ENCODE data around the gene PRXL2C.
"Not testable (repeated sequence)": the region's sequence is repeated elsewhere in the genome, so short reads cannot be mapped to it uniquely, and the experiment has no call there.

PRXL2C gene, protein sequence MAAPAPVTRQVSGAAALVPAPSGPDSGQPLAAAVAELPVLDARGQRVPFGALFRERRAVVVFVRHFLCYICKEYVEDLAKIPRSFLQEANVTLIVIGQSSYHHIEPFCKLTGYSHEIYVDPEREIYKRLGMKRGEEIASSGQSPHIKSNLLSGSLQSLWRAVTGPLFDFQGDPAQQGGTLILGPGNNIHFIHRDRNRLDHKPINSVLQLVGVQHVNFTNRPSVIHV

GRCh38 chr9:96655198-96655851, at the start of gene PRXL2C:
Gene PRXL2C, minus strand, starts transcription at chr9:96655317. Its CDS starts 36 bp downstream, at chr9:96655281.
- peak; percentile 83 for DNase-seq (ENCODE audit: low read depth)

DNA sequence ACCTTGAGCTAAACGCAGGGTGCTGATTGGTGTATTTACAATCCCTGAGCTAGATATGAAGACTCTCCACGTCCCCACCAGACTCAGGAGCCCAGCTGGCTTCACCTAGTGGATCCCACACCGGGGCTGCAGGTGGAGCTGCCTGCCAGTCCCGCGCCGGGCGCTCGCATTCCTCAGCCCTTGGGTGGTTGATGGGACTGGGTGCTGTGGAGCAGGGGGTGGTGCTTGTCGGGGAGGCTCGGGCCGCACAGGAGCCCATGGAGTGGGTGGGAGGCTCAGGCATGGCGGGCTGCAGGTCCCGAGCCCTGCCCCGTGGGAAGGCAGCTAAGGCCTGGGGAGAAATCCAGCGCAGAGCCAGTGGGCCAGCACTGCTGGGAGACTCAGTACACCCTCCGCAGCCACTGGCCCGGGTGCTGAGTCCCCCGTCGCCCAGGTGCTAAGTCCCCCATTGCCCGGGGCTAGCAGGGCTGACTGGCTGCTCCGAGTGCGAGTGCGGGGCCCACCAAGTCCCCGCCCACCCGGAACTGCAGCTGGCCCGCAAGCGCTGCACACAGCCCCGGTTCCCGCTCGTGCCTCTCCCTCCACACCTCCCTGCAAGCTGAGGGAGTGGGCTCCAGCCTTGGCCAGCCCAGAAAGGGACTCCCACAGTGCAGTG, 45.7 kb upstream of the PRXL2C start:
- DNase-seq (ENCODE audit: low read depth) = not testable (repeated sequence)

- no peak for DNase-seq (ENCODE audit: low read depth)
Observed at GRCh38 chr9:96691326-96691725, 36.2 kb upstream of the PRXL2C start.

GRCh38 chr9:96688745-96689464, 33.8 kb upstream of the PRXL2C start:
- no peak for DNase-seq (ENCODE audit: low read depth)

DNA sequence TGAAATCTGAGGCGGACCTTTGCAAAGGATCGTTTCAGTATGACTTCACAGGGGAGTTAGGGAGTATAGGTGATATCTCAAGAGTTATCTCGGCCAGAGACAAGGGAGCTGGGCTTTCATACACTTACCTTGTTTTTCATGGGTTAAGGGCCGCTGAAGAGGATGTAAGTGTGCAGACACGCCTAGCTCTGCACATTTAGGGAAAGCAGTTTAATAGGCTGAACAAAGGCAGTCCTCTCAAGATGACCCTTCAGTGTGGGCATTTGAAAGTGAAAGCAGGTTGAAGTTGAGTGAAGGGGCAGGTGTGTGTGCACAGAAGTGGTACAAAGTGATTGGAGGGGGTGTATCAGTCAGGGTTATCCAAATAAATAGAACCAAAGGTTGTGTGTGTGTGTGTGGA, 33.1 kb upstream of the PRXL2C start:
- DNase-seq (ENCODE audit: low read depth) = no peak

DNA sequence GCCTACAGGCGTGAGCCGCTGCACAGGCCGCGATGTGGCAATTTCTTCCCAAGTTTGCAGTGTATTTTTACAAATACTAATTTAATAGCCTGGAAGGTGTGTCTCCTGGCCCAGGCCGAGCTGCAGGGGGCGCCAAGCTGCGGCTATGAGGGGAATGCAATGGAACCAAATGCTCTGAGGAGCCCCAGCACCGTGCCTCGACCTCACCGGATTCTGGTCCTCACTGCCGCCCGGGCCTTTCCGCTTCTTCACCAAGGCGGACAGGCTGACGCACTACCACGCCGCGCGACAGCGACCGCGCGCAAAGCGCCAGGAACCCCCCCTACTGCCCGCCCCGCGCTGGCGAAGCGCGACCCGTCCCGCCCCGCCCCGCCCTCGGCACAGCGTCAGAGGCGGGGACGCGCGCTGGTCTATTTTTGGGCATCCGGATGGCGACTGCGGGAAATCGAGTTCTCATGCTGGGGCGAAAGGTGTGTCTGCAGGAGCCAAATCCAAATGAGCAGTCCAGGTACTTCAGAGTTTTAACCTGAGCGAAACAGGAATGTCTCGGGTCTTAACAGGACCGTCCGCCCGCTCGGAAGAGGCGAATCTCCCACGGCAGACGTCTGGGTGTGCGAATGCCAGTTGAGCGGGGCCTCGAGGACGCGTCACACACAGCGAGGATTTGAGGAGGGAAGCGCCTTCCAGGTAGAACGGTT, 31.7 kb upstream of the PRXL2C start:
- peak; percentile 69 for DNase-seq (ENCODE audit: low read depth)

- no peak for DNase-seq (ENCODE audit: low read depth)
Observed at GRCh38 chr9:96680812-96681499, 25.8 kb upstream of the PRXL2C start.

- DNase-seq (ENCODE audit: low read depth) = peak; percentile 63
Observed at GRCh38 chr9:96674906-96675538, 19.9 kb upstream of the PRXL2C start.

- DNase-seq (ENCODE audit: low read depth) = not testable (repeated sequence)
Observed at GRCh38 chr9:96673786-96674185, 18.7 kb upstream of the PRXL2C start.

DNA sequence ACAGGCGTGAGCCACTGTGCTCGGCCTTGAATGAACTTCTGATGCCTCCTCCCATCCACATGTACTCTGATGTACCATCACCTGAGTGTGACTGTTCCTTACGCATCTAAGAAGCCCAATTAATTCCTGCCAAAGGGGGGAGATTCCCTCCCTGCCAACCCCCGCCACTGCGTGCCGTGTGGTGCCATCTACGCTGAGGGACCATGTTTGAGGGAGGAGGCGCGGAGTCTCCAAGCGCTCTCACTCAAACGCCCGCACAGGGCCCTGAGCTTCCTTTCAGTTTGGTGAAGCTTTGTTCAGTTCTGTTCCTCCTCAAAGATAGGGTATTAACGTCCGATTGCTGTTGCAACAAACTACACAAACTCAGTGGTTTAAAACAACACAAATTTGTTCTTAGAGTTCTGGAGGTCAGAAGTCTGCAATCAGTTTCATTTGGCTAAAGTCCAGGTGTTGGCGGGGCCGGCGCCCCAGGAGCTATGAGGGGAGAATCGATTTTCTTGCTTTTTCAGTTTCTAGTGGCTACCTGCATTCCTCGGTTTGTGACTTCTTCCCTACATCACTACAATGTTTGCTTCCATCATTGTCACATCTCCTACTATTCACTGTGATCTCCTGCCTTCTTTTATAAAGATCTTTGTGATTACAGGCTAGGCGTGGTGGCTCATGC, 13.9 kb upstream of the PRXL2C start:
- DNase-seq (ENCODE audit: low read depth) = no peak

DNA sequence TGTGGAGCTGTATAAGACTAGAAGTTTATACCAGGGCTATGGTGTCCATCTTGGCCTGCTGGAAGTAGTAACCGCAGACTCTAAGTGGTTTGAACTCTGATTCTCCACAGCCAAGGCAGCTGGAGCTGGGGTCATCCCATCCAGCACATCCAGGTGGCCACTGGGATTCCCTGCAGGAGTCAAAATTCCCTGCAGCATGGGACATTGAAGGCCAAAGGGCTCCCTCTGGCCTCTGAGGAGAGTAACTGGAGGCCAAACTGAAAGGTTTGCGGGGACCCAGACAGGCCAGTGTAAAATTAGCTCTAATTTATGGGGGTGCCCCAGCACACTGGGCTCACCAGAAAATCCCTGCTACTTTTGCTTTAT, 12.2 kb upstream of the PRXL2C start:
- peak; percentile 20 for DNase-seq (ENCODE audit: low read depth)

- peak; percentile 77 for DNase-seq (ENCODE audit: low read depth)
Observed at GRCh38 chr9:96666653-96667362, 11.7 kb upstream of the PRXL2C start.

- DNase-seq (ENCODE audit: low read depth) = no peak
Observed at GRCh38 chr9:96665789-96666188, 10.7 kb upstream of the PRXL2C start.

- DNase-seq (ENCODE audit: low read depth) = no peak
Observed at GRCh38 chr9:96663506-96664120, 8.5 kb upstream of the PRXL2C start.

DNA sequence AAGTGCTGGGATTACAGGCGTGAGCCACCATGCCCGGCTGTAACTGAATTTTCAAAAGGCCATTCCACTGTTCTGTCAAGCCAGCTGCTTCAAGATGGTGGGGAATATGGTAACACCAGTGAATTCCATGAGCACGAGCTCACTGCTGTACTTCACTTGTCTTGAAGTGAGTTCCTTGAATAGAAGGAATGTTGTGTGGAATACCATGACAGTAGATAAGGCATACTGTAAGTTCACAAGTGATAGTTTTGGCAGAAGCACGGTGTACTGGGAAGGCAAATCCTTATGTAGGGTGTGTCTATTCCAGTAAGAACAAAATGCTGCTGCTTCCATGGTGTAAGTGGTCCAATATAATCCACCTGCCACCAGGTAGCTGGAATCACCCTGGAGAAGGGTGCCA, 6.6 kb upstream of the PRXL2C start:
- no peak for DNase-seq (ENCODE audit: low read depth)

GRCh38 chr9:96660692-96661248, 5.7 kb upstream of the PRXL2C start:
- DNase-seq (ENCODE audit: low read depth) = no peak

DNA sequence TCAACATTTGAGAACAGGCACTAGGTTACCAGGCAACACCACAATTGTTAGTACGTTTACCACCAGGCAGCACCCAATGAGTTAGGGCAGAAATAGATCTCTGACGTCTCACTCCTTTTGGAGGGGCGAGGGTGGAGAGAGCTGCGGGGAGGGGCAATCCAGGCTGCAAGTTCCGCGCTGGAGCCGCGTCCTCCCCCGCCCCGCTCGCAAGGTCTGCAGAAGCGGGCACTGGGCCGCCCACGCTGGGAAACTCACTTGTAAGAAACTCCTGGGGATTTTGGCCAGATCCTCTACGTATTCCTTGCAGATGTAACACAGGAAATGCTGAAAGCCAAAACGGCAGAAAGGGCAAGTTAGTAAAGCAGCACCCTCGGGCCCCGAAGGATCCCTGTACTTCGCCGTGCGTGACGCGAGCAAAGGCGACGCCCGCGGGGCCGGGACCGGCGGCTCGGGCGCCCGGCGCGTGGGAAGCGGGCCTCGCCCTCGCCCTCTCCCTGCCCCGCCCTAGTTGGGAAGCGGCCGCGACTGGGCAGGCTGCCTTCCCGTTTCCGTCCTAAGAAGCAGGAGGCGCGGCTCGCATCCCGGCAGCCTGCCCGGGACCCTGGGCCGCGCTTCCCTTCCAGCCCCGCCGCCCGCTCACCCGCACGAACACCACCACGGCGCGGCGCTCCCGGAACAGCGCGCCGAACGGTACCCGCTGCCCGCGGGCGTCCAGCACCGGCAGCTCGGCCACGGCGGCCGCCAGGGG, 493 bp downstream of the PRXL2C start:
- DNase-seq (ENCODE audit: low read depth) = peak; percentile 80

DNA sequence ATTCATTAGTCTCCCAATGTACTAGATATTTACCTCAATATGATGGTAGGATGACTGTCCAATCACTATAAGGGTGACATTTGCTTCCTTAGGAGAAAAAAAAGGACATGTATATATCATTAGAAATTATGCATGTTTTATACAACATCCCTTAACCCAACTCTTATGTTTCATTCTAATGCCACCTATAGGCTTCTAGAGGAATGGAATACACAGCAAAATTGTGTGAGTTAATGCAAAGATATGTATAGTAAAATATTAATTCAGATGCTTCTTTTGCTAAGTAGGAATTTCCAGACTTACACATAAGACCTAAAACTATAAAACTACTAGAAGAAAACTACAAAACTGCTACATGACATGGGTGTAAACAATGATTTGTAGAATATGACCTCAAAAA, 3.5 kb downstream of the PRXL2C start:
- peak; percentile 66 for DNase-seq (ENCODE audit: low read depth)

All from ELR (cell line).